ENCODE data around the gene CCDC92. TPM values are rescaled to one million over a fixed set of nuclear protein-coding genes. Genes with fewer than 3 reads are reported as not detected.

Gene CCDC92
- polyA plus RNA-seq, 3 donors: 4.4 to 11.6 (median 5.5) TPM

GRCh38 chr12:124013073-124013472, 40.4 kb upstream of the CCDC92 start:
- H3K4me1 Mint-ChIP-seq: peaks cover 5% of the 10 kb centered on the region
- no peak overlapping the region for H2AFZ ChIP-seq (ENCODE audit: insufficient read depth, low read depth, low read length, poor library complexity, severe bottlenecking)
- H3K27me3 ChIP-seq (ENCODE audit: control insufficient read depth in 2 of 2, insufficient read depth in 2 of 2, low read length in 2 of 2): no peaks in the 10 kb centered on the region
- no peak overlapping the region for H3K9ac ChIP-seq (ENCODE audit: insufficient read depth, low read length, poor library complexity, severe bottlenecking)
- no peaks in the 10 kb centered on the region for H3K9me3 Mint-ChIP-seq
- H4K20me1 ChIP-seq (ENCODE audit: insufficient read depth, low read length): no peaks in the 10 kb centered on the region
- no peak overlapping the region for H3K27ac ChIP-seq (ENCODE audit: low read depth in 1 of 2, low read length in 2 of 2)
- no peak overlapping the region for H3K4me2 ChIP-seq (replicated peaks; ENCODE audit: extremely low read depth, low read length, poor library complexity, severe bottlenecking)
- no peak for TF ChIP-seq CTCF (IDR thresholded peaks at IDR 0.05)
- H3K4me3 Mint-ChIP-seq: no peak overlapping the region
- peaks cover under 1 to 3% of the 10 kb centered on the region in 2 donors for H3K4me1 ChIP-seq (ENCODE audit: control insufficient read depth in 1 of 2, insufficient read depth in 2 of 2, low read length in 2 of 2)
- intact Hi-C loops (cut with micrococcal nuclease): no loop called here
- H3K36me3 ChIP-seq (replicated peaks in 1 of 2; ENCODE audit: control insufficient read depth in 1 of 2, insufficient read depth in 2 of 2, low read length in 2 of 2): peaks cover 12 to 29% of the 10 kb centered on the region in 2 donors
- DNase-seq: no peak
- H3K36me3 Mint-ChIP-seq: peaks cover 19 to 22% of the 10 kb centered on the region in 2 donors
- H3K4me3 ChIP-seq (replicated peaks in 1 of 3; ENCODE audit: low read depth in 2 of 3, low read length in 3 of 3): no peak overlapping the region
- no peaks in the 10 kb centered on the region for H3K9me3 ChIP-seq (replicated peaks in 1 of 2; ENCODE audit: control insufficient read depth in 1 of 2, insufficient read depth in 1 of 2, low read length in 2 of 2)
- no peaks in the 10 kb centered on the region for H3K27me3 Mint-ChIP-seq (ENCODE audit: low read depth in 3 of 3)
- 56% methylated on average over 6 of the region's 7 CpGs for WGBS (ENCODE audit: insufficient coverage)
- H3K27ac Mint-ChIP-seq: no peak overlapping the region
- no peaks in the 10 kb centered on the region for H3K79me2 ChIP-seq (ENCODE audit: insufficient read depth, low read length)

- peaks cover 12 to 29% of the 10 kb centered on the region in 2 donors for H3K36me3 ChIP-seq (replicated peaks in 1 of 2; ENCODE audit: control insufficient read depth in 1 of 2, insufficient read depth in 2 of 2, low read length in 2 of 2)
- 96% methylated on average over 7 of the region's 8 CpGs for WGBS (ENCODE audit: insufficient coverage)
Measured at GRCh38 chr12:124011435-124012115, 38.9 kb upstream of the CCDC92 start.

More at GRCh38 chr12:124011435-124012115, 38.9 kb upstream of the CCDC92 start:
- no peaks in the 10 kb centered on the region for H4K20me1 ChIP-seq (ENCODE audit: insufficient read depth, low read length)
- no peaks in the 10 kb centered on the region for H3K27me3 ChIP-seq (ENCODE audit: control insufficient read depth in 2 of 2, insufficient read depth in 2 of 2, low read length in 2 of 2)
- no peaks in the 10 kb centered on the region for H3K79me2 ChIP-seq (ENCODE audit: insufficient read depth, low read length)
- H3K4me3 ChIP-seq (replicated peaks in 1 of 3; ENCODE audit: low read depth in 2 of 3, low read length in 3 of 3): no peak overlapping the region
- Mint-ChIP-seq H3K4me1 (peaks cover 18% of the 10 kb centered on the region), H3K36me3 (peaks cover 24 to 26% of the 10 kb centered on the region in 2 donors), H3K4me3 (no peak overlapping the region), H3K27me3 (ENCODE audit: low read depth in 3 of 3) (no peaks in the 10 kb centered on the region), H3K9me3 (no peaks in the 10 kb centered on the region), H3K27ac (no peak overlapping the region)
- no peak overlapping the region for H2AFZ ChIP-seq (ENCODE audit: insufficient read depth, low read depth, low read length, poor library complexity, severe bottlenecking)
- peaks cover 15 to 18% of the 10 kb centered on the region in 2 donors for H3K4me1 ChIP-seq (ENCODE audit: control insufficient read depth in 1 of 2, insufficient read depth in 2 of 2, low read length in 2 of 2)
- TF ChIP-seq CTCF (IDR thresholded peaks at IDR 0.05): no peak
- DNase-seq: no peak
- intact Hi-C loops (cut with micrococcal nuclease): no loop called here
- H3K27ac ChIP-seq (ENCODE audit: low read depth in 1 of 2, low read length in 2 of 2): no peak overlapping the region
- no peaks in the 10 kb centered on the region for H3K9me3 ChIP-seq (replicated peaks in 1 of 2; ENCODE audit: control insufficient read depth in 1 of 2, insufficient read depth in 1 of 2, low read length in 2 of 2)
- no peak overlapping the region for H3K4me2 ChIP-seq (replicated peaks; ENCODE audit: extremely low read depth, low read length, poor library complexity, severe bottlenecking)
- no peak overlapping the region for H3K9ac ChIP-seq (ENCODE audit: insufficient read depth, low read length, poor library complexity, severe bottlenecking)

All from CD14-positive monocyte (primary cell).